HEK293 (cell line): ENCODE data around the gene NDUFB6.

ENCODE experiments used
- CTCF ChIP-seq: fragments of 450-650 bp; formaldehyde crosslinking; IDR thresholded peaks from 2 replicates; pipeline ENCODE4 v1.5.1; 2016; ENCODE audit warnings: missing biosample characterization, missing genetic modification characterization
- GLIS1 ChIP-seq: fragments of 450-650 bp; formaldehyde crosslinking; IDR thresholded peaks from 2 replicates; pipeline ENCODE4 v1.5.1; 2016; ENCODE audit warnings: missing biosample characterization, missing genetic modification characterization
- KLF16 ChIP-seq: fragments of 450-650 bp; formaldehyde crosslinking; IDR thresholded peaks from 2 replicates; pipeline ENCODE4 v1.5.1; 2017; ENCODE audit warnings: missing biosample characterization, missing genetic modification characterization
- PRDM10 ChIP-seq: fragments of 450-650 bp; formaldehyde crosslinking; IDR thresholded peaks from 2 replicates; pipeline ENCODE4 v1.5.1; 2016; ENCODE audit warnings: missing biosample characterization, missing genetic modification characterization
- ZNF140 ChIP-seq: fragments of 450-650 bp; formaldehyde crosslinking; IDR thresholded peaks from 2 replicates; pipeline ENCODE4 v1.5.1; 2016; ENCODE audit warnings: missing biosample characterization, missing genetic modification characterization
- ZNF175 ChIP-seq: fragments of 450-650 bp; formaldehyde crosslinking; IDR thresholded peaks from 2 replicates; pipeline ENCODE4 v1.5.1; 2016; ENCODE audit warnings: missing biosample characterization, missing genetic modification characterization
- ZNF239 ChIP-seq: fragments of 450-650 bp; formaldehyde crosslinking; IDR thresholded peaks from 2 replicates; pipeline ENCODE4 v1.5.1; 2016; ENCODE audit warnings: missing biosample characterization, missing genetic modification characterization

- TF ChIP-seq ZNF239 (tag by site-specific recombination) (no peak), CTCF (no peak), ZNF140 (tag by site-specific recombination) (no peak), PRDM10 (tag by site-specific recombination) (no peak), KLF16 (tag by site-specific recombination) (no peak), ZNF175 (tag by site-specific recombination) (no peak), GLIS1 (tag by site-specific recombination) (no peak)
Measured at GRCh38 chr9:32516241-32516640, 56.7 kb downstream of the NDUFB6 start.
